Body of pancreas (tissue), 4 donors: ENCODE results near the gene BMPR1B. TPM values are rescaled to one million over a fixed set of nuclear protein-coding genes. Genes with fewer than 3 reads are reported as not detected.

ENCODE experiments used
- ATAC-seq: fragments of 150-250 bp; one replicate; pipeline ENCODE4 v1.9.1; 2016
- DNase-seq, 4 donors: peaks; one replicate each; pipeline ENCODE4 v3.0.0-alpha.2; 2019
- H3K27ac ChIP-seq, 4 donors: fragments of 200-600 bp; sonication (generic); 1 replicate in 3 of 4; 2 replicates in 1 of 4; pipeline versions ENCODE4 v1.5.1 to v1.6.1; 2016 to 2019; ENCODE audit warnings: mild to moderate bottlenecking in 1 of 4, mixed read lengths in 1 of 4, moderate library complexity in 1 of 4
- H3K27me3 ChIP-seq, 2 donors: fragments of 200-600 bp; sonication (generic); one replicate each; pipeline ENCODE4 v1.6.0; 2016; ENCODE audit warnings: mild to moderate bottlenecking in 1 of 2
- H3K36me3 ChIP-seq, 2 donors: fragments of 200-600 bp; sonication (generic); replicated peaks in 1 of 2; 2 replicates each; pipeline ENCODE4 v1.5.1; 2016; ENCODE audit warnings: low read depth in 2 of 2; ENCODE audit not compliant: insufficient read depth in 1 of 2
- H3K4me1 ChIP-seq: fragments of 200-600 bp; sonication (generic); one replicate; pipeline ENCODE4 v1.6.0; 2016
- H3K4me3 ChIP-seq, 2 donors: fragments of 200-600 bp; sonication (generic); 1 replicate in 1 of 2; 2 replicates in 1 of 2; pipeline ENCODE4 v1.5.1; 2016 to 2019
- H3K9me3 ChIP-seq, 3 donors: fragments of 200-600 bp; sonication (generic); 1 replicate in 2 of 3; 2 replicates in 1 of 3; pipeline ENCODE4 v1.5.1; 2016
- POLR2A ChIP-seq, 3 donors: fragments of 450-650 bp; IDR thresholded peaks; one replicate each; pipeline ENCODE4 v1.6.1; 2016; ENCODE audit warnings: antibody characterized with exemption in 3 of 3, mild to moderate bottlenecking in 2 of 3
- WGBS, 2 donors: methylation state at CpG; one replicate each; pipeline ENCODE4 v1.1.5; 2017; 5-methylcytosine and 5-hydroxymethylcytosine counted together
- intact Hi-C: fragments of 100-400 bp; cut with DNase I; formaldehyde crosslinking; loops from one replicate; pipeline ENCODE4 v1.15.1; 2023
- total RNA-seq, 2 donors: library from RNA; depleted of rRNA; stranded (reverse); fragments of >200 nt; gene quantifications; one replicate each; pipeline ENCODE4 v1.1.0, GENCODE V29; 2016
- TF ChIP-seq, protein P1 (sequence below), 7 experiments: fragments of 450-650 bp in 4 of 7; fragments of 200-600 bp in 3 of 7; sonication (generic) in 3 of 7; IDR thresholded peaks; one replicate each; pipeline ENCODE4 v1.5.1; 2016 to 2019; ENCODE audit warnings: antibody characterized with exemption in 7 of 7

Gene BMPR1B
- total RNA-seq, 2 donors from 2014 or later, result 0.99 to 1.3 TPM

GRCh38 chr4:94763500-94763899, 5.7 kb downstream of the BMPR1B start:
- Histone ChIP-seq H3K27me3 (no peaks in the 10 kb centered on the region), H3K4me1 (peaks cover 8% of the 10 kb centered on the region), H3K9me3 (no peaks in the 10 kb centered on the region), H3K4me3 (no peak overlapping the region), H3K36me3 (no peaks in the 10 kb centered on the region), H3K27ac (no peak overlapping the region)
- no peak for TF ChIP-seq POLR2A (IDR thresholded peaks at IDR 0.05)
- TF ChIP-seq, protein P1, sequence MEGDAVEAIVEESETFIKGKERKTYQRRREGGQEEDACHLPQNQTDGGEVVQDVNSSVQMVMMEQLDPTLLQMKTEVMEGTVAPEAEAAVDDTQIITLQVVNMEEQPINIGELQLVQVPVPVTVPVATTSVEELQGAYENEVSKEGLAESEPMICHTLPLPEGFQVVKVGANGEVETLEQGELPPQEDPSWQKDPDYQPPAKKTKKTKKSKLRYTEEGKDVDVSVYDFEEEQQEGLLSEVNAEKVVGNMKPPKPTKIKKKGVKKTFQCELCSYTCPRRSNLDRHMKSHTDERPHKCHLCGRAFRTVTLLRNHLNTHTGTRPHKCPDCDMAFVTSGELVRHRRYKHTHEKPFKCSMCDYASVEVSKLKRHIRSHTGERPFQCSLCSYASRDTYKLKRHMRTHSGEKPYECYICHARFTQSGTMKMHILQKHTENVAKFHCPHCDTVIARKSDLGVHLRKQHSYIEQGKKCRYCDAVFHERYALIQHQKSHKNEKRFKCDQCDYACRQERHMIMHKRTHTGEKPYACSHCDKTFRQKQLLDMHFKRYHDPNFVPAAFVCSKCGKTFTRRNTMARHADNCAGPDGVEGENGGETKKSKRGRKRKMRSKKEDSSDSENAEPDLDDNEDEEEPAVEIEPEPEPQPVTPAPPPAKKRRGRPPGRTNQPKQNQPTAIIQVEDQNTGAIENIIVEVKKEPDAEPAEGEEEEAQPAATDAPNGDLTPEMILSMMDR (IDR thresholded peaks at IDR 0.05), result no peak
- DNase-seq (no peak), ATAC-seq (no peak)
- WGBS, 2 donors, result 47% methylated on average over 3 of the region's 3 CpGs
- intact Hi-C loops, result no loop called here

- ATAC-seq (no peak), DNase-seq (no peak)
- no peak overlapping the region for H3K27ac ChIP-seq
- 41 to 51% methylated on average over 2 of the region's 2 CpGs for WGBS, 2 donors
- no peaks in the 10 kb centered on the region for H3K9me3 ChIP-seq
- H3K27me3 ChIP-seq, result no peaks in the 10 kb centered on the region
- H3K4me1 ChIP-seq, result peaks cover 2% of the 10 kb centered on the region
- intact Hi-C loops, result no loop called here
- H3K4me3 ChIP-seq, result no peak overlapping the region
- TF ChIP-seq, protein P1 (IDR thresholded peaks at IDR 0.05), result no peak
- TF ChIP-seq POLR2A (IDR thresholded peaks at IDR 0.05), result no peak
- H3K36me3 ChIP-seq, result no peaks in the 10 kb centered on the region
Observed at GRCh38 chr4:94764069-94764468, 6.3 kb downstream of the BMPR1B start.

GRCh38 chr4:94765174-94765573, 7.4 kb downstream of the BMPR1B start:
- Histone ChIP-seq H3K27ac (no peak overlapping the region), H3K9me3 (no peaks in the 10 kb centered on the region), H3K27me3 (no peaks in the 10 kb centered on the region), H3K4me3 (no peak overlapping the region), H3K36me3 (no peaks in the 10 kb centered on the region), H3K4me1 (no peaks in the 10 kb centered on the region)
- no peak for DNase-seq
- 45 to 48% methylated on average over 3 of the region's 3 CpGs for WGBS, 2 donors
- intact Hi-C loops, result no loop called here
- ATAC-seq, result no peak
- TF ChIP-seq POLR2A (IDR thresholded peaks at IDR 0.05), result no peak
- TF ChIP-seq, protein P1 (IDR thresholded peaks at IDR 0.05), result no peak

- Histone ChIP-seq H3K4me3 (no peak overlapping the region), H3K36me3 (no peaks in the 10 kb centered on the region), H3K9me3 (no peaks in the 10 kb centered on the region), H3K4me1 (no peaks in the 10 kb centered on the region), H3K27me3 (no peaks in the 10 kb centered on the region), H3K27ac (no peak overlapping the region)
- DNase-seq, result no peak
- WGBS, 2 donors, result 37 to 41% methylated on average over 4 of the region's 4 CpGs
- intact Hi-C loops, result no loop called here
- TF ChIP-seq POLR2A (IDR thresholded peaks at IDR 0.05), result no peak
- TF ChIP-seq, protein P1 (IDR thresholded peaks at IDR 0.05), result no peak
- ATAC-seq, result no peak
Observed at GRCh38 chr4:94765648-94766047, 7.9 kb downstream of the BMPR1B start.

GRCh38 chr4:94766856-94767255, 9.1 kb downstream of the BMPR1B start:
- DNase-seq (no peak), ATAC-seq (no peak)
- WGBS, 2 donors, result 67 to 71% methylated on average over 3 of the region's 3 CpGs
- H3K27ac ChIP-seq, result no peak overlapping the region
- H3K27me3 ChIP-seq, result no peaks in the 10 kb centered on the region
- H3K36me3 ChIP-seq, result no peaks in the 10 kb centered on the region
- no peaks in the 10 kb centered on the region for H3K9me3 ChIP-seq
- no peak overlapping the region for H3K4me3 ChIP-seq
- no peaks in the 10 kb centered on the region for H3K4me1 ChIP-seq
- TF ChIP-seq POLR2A (IDR thresholded peaks at IDR 0.05), result no peak
- TF ChIP-seq, protein P1 (IDR thresholded peaks at IDR 0.05), result no peak
- intact Hi-C loops, result no loop called here
